K562 (cell line): ENCODE measurements around the gene SLCO3A1. TPM values are rescaled to one million over a fixed set of nuclear protein-coding genes. Genes with fewer than 3 reads are reported as not detected.

ENCODE experiments used
- polyA plus RNA-seq, 8 experiments: library from polyadenylated mRNA; depleted of rRNA in 4 of 8; stranded (reverse) in 5 of 8; unstranded in 3 of 8; fragments of >200 nt; fragmentation: Nextera tagmentation in 2 of 8; fragmentation: Illumina TruSeq in 1 of 8; extraction: Ambion mirVana in 2 of 8; extraction: Trizol in 1 of 8; gene quantifications; 2 replicates each; pipeline versions ENCODE4 v1.2.1 to v1.2.3, GENCODE V29; 2011 to 2014; ENCODE audit warnings: inconsistent platforms in 1 of 8, missing spikeins in 1 of 8
- total RNA-seq, 7 experiments: library from RNA; depleted of rRNA in 6 of 7; stranded (reverse); fragments of >200 nt in 6 of 7; fragmentation: Illumina TruSeq in 2 of 7; extraction: Trizol in 2 of 7; gene quantifications; 2 replicates each; pipeline versions ENCODE4 v1.2.1 to v1.2.3, GENCODE V29; 2011 to 2021; ENCODE audit warnings: low replicate concordance in 1 of 7
- TF ChIP-seq, protein P1 (sequence below), 2 experiments: fragments of 450-650 bp in 1 of 2; sonication (generic) in 1 of 2; formaldehyde crosslinking in 1 of 2; IDR thresholded peaks; 2 replicates each; pipeline versions ENCODE4 v1.7.1 to v1.9.0; 2016 to 2022; ENCODE audit warnings: inconsistent platforms in 1 of 2, mild to moderate bottlenecking in 1 of 2, missing genetic modification reagents in 1 of 2

The SLCO3A1 gene
- total and polyA plus RNA-seq, 9 of the 15 experiments (the other 6 are each of a cell fraction or from before 2014, with no cell fraction given) = 0.01 to 0.84 (median 0.06) TPM; not detected in 3

DNA sequence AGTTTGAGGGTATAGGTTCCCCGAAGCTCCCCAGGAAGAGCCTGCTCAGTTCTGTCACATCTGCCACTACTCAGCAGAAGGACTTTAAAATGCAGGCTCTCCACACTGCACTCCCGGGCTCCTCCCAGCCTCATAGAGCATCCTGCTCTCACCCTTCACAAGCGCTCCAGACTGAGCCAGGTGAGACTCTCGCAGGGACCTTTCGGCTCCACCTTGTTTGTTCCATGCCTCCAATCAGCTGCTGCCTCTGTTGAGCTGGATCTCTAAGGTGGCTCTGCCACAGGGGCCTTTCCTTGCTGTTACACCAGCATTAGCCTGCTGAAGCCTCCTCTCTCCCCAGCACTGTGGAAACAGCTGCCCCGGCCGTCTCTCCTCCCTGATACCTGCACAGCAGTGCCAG lies 56.1 kb downstream of the SLCO3A1 start (continued):
- TF ChIP-seq, protein P1, sequence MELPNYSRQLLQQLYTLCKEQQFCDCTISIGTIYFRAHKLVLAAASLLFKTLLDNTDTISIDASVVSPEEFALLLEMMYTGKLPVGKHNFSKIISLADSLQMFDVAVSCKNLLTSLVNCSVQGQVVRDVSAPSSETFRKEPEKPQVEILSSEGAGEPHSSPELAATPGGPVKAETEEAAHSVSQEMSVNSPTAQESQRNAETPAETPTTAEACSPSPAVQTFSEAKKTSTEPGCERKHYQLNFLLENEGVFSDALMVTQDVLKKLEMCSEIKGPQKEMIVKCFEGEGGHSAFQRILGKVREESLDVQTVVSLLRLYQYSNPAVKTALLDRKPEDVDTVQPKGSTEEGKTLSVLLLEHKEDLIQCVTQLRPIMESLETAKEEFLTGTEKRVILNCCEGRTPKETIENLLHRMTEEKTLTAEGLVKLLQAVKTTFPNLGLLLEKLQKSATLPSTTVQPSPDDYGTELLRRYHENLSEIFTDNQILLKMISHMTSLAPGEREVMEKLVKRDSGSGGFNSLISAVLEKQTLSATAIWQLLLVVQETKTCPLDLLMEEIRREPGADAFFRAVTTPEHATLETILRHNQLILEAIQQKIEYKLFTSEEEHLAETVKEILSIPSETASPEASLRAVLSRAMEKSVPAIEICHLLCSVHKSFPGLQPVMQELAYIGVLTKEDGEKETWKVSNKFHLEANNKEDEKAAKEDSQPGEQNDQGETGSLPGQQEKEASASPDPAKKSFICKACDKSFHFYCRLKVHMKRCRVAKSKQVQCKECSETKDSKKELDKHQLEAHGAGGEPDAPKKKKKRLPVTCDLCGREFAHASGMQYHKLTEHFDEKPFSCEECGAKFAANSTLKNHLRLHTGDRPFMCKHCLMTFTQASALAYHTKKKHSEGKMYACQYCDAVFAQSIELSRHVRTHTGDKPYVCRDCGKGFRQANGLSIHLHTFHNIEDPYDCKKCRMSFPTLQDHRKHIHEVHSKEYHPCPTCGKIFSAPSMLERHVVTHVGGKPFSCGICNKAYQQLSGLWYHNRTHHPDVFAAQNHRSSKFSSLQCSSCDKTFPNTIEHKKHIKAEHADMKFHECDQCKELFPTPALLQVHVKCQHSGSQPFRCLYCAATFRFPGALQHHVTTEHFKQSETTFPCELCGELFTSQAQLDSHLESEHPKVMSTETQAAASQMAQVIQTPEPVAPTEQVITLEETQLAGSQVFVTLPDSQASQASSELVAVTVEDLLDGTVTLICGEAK (IDR thresholded peaks at IDR 0.05) = no peak
- TF ChIP-seq, protein P1 (CRISPR knock-in tag; IDR thresholded peaks at IDR 0.05) = no peak
